Esophagus muscularis mucosa (tissue), 4 donors: ENCODE measurements around the gene NADSYN1.

Experiments used
- CTCF ChIP-seq, 3 experiments: fragments of 200-600 bp in 2 of 3; fragments of 450-650 bp in 1 of 3; sonication (generic) in 2 of 3; IDR thresholded peaks; one replicate each; pipeline ENCODE4 v1.5.1; 2017 to 2019; ENCODE audit warnings: antibody characterized with exemption in 3 of 3, mild to moderate bottlenecking in 2 of 3, moderate library complexity in 1 of 3
- EP300 ChIP-seq: sonication (generic); formaldehyde crosslinking; IDR thresholded peaks from one replicate; pipeline ENCODE4 v1.6.1; 2017; ENCODE audit warnings: antibody characterized with exemption
- POLR2A ChIP-seq: fragments of 450-650 bp; IDR thresholded peaks from one replicate; pipeline ENCODE4 v1.6.1; 2017; ENCODE audit warnings: antibody characterized with exemption, moderate library complexity, mild to moderate bottlenecking, low read depth

- TF ChIP-seq POLR2A (no peak), CTCF (IDR thresholded peaks at IDR 0.05) (no peak), EP300 (no peak)
Observed at GRCh38 chr11:71548120-71548519, 95.1 kb downstream of the NADSYN1 start, which contains the start of gene KRTAP5-9.
